Stromal cell of bone marrow (primary cell): ENCODE measurements around the gene MBP.
A peak's percentile ranks its signal among the peaks of the same experiment; 100 is the strongest.

Experiments used
- DNase-seq: peaks from one replicate; pipeline ENCODE4 v3.0.0-alpha.2; 2012; ENCODE audit warnings: low read depth

MBP gene

DNA sequence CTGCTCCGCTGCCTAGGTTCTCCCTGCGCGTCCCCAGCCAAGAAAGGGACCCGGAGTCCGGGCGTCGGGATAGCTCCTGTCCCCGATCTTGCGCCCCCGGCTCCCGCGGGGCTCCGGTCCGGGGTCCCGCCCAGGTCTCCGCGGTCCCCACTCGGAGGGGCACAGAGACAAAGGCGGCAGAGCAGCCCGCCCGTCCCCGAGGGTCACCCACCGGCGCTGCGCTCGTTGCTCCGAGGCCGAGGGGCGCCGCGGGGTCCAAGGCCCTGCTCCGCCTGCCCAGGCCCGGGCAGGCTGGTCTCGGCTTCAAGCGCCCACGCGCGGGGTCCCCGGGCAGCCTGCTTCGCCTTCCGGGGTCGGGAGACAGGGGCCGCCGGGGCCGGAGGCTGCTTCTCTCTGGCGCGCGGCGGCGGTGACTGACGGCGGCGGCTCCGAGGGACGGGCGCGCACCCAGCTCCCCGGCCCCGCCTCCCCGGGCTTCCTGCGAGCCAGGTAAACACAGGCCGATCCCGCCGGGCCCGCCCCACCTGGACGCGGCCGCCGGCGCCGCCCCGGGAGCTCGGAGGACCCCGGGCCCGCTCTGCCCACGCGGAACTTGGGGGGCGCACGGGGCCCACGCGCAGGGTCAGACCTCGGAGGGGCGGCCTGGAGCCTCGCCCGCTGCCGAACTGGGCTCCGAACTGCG lies at the start of gene MBP:
TSS of gene MBP (minus strand) at position 415 of the 682 bp plus-strand sequence. CDS start 27,522 bp downstream, outside the sequence.
- DNase-seq = no peak

DNA sequence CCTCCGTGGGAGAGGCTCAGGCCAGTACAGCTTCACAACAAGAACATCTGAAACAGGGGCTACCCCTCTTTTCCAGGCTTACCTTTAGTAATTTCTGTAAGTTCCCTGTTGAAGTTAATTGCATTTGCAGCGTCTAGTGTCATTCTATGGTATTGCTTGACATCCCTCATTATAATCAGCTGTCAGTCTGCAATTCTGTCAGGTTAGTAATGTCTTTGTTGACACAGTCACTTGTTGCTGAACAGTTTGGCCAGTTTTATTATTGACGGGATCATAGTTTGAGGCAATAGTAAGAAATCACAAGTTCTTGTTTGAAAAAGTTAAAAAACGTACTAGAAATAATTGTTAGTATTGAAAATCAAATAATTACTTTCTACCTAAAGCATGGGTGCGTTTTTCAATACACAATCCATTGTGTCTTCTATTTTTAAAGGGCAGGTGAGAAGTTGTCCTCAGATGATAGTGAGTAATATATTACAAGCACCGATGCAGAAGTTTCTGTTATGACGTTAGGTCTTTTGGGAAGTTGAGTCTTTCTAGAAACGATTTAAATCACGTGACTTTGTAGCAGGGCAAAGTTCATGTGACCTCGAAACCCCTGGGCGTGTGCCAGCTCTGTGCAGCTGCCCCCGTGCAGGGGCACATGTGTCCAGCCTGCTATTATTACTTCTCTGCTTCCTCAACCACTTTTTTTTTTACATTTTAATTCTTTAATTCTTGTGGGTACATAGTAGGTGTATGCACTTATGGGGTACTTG lies 49.5 kb upstream of the MBP start:
- no peak for DNase-seq

DNA sequence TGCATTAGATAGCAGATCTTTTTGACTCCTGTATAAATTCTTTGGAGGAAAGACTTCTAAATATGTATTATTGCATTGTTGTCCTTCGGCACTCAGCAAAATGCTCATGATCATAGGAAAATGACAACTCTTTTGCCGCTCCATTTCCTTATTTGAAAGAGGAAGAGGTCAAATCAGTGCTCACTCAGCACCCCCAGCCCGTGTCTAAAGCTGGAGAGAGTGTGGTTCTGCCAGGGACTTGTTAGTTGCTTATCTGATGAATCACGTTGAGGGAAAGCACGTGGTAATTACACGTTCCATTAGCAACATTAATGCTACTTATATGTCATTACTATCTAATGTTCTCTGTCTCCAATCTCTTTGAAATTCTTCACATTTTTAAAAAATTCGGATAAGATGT lies 46.0 kb upstream of the MBP start:
- no peak for DNase-seq

DNA sequence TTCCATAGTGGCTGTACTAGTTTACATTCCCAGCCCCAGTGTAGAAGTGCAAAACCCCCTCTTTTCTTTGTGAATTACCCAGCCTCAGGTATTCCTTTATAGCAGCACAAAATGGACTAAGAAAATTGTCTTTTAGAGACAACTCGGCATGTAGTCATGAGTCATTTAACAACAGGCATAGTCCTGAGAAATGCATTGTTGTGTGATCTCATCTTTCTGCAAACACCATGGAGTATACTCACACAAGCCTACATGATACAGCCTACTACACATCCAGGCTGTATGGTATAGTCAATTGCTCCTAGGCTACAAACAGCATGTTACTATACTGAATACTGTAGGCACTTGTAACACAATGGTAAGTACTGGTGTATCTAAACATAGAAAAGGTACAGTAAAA lies 44.4 kb upstream of the MBP start:
- no peak for DNase-seq

DNA sequence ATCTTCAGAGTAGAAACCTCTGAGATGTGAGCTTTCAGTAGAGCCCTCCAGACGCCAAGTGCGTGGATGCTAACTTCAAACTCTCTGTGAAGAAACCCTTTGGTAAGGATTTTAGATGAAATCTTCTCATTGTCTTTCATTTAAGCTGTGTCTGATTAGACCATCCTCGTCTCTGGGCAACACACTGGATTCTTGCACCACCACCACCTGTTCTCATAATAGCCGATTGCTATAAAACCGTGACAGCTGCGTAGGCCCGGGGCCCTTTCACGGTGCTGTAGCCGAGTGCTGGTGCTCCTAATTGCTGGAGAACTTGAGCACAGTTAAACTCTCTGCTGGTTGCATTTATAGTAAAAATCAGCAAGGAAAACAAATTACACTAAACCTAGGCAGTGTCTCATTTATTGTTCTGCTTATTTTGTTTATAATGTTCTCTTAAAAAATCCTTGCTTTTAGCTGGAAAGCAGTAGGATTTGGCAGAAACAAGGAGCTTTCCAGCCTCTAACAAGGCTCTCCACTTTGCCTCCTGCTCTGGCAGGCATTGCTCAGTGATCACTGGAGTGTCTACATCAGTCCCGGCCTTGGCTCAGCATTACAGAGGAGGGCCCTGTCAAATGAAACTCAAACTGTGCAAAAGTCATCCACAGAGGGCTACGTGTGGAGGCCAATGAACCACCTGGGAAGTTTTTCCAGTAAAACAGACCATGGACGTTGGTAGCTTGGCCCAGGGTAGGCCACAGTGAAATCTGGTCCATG lies 40.9 kb upstream of the MBP start:
- no peak for DNase-seq

DNA sequence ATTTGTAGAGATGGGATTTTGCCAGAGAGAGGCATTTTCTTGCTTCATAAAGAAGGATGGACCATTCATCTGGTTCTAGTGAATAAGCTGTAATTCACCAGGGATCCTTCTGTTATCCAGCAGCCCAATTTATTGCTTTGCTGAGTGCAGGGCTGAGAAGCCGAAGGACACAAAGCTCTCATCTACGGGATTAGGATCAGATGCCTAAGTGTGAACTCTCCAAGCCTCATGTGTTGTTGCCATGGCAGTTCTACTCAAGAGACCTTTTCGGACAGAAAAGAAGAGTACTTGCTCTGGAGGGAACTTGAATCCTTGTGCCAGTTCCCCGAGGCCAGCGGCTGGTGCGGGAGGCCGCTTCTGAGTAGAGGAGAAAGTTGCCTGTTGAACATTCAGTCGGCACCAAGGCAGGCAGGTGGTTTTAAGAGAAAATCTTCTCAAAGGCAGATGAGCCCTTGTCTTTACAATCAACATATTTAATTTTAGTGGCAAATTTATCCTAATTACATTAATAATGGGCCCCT lies 38.4 kb upstream of the MBP start:
- DNase-seq = no peak

DNA sequence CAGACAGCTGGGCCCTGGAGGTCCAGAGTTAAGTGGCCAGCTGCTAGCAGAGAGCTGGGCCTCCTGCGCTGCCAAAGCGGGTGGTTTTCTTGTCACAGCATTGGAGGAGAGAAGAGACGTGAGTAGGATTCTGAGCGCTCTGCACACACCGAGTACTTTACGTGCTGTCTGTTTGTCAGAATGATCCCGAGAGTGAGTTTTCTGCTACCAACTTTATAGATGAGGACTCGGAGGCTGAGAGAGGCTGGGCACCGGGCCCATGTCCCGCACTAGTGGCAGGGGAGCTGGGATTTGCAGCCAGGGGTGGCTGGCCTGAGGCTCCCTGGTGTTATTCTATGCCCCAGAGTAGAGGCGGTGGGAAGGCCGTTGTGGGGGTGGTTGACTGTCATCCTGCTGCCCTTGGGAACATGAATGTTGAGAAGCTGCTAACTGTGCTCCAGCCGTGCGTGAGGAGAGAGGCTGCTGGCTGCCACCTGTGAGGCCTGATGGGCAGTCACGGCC lies 36.3 kb upstream of the MBP start:
- no peak for DNase-seq

DNA sequence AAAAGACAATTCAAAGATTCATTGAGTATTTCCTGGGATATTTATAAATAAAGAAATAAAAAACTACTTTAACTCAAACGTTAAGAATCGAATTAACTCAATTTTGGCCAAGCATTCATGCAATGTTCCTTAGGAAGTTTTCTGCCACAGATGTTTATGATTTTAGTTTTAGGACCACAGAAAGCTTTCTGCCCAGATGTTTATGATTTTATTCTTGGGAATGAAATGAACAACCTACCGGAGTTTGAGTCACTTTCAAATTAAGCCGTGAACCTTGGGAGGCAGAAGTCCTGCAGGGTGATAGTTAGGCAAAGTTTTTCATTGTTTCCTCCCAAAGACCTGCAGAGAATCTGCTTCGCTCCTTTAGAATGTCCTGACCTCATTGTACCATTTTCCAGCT lies 34.7 kb upstream of the MBP start:
- DNase-seq = no peak

DNA sequence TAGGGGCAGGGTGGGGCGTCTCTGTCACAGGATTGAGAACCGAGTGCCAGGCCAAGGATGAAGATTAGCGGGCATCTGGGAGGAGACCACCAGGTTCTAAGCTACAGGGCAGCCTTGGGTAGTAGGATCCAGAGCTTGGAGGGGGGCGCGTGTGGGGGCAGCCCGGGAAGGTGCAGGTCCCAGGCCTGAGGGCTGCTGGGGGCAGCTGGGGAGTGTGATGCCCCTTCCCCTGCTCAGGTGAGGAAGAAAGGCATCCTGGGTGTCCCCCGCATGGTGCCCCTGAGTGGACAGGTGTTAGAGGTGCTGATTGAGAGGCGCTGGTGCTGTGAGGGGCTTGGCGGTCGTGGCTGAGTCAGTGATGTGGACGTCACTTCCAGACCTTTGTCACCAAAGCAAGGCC lies 33.9 kb upstream of the MBP start:
- no peak for DNase-seq

DNA sequence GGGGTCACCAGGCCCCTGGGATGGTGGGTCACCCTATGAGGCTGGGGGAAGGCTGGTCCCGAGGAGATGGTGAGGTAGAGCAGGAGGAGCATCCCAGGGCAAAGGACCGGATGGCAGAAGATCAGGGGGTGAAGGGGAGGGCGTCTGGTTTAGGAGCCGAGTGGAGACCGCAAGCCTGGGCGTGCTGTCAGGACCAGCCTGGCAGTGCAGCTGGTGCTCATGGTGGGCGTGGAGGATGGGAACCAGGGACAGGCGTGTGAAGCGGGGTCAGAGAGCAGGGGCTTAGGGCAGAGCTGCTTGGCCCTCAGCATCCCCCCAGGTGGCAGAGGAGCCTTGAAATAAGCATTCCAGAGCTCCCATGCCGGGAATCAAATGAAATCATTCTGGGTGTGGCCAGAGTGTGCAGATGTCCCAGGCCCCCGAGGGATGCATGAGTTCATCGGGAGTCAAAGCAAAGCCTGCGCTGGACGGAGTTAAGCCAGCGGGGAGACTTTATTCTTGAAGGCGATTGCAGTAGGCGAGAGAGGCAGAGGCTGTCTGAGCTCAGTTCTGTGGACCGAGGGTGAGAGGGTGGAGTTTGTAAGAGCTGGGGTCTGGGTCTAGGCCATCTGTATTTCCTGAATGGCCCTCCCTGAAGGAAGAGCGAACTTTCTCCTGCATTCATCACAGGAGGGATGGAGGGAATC lies 33.1 kb upstream of the MBP start:
- peak; percentile 46 for DNase-seq

DNA sequence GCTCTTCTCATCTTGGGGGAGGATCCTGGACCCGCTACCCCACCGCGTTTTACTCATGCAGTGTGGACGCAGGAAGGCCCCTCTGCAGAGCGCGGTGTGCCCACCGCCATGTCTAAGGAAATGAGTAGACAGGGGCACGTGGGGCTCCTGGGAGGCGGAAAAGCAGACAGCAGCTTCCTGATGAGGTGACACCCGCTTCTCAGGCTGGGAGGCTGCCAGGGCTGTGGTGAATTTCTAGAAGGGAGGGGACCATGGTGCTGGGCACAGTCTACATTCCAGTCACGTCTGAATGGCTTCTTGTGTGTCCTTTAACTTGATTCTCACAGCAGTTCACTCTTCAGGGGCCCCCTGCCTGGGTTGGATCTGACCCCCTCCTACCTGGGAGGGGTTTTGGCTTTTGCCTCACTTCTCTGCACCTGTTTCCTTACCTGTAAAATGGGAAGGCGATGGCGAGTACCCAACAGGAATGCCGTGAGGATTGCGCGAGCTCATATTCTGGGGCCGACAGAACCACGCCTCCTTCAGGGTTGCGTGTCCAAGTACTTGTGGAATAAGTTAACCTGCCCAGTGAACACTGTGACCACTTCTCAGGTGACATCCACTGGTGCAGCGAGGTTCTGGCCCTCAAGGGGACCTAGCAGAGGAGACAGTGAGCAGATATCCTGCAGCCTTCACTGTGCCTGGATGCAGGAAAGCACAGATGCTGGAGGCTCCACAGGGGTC lies 32.3 kb upstream of the MBP start:
- no peak for DNase-seq

DNA sequence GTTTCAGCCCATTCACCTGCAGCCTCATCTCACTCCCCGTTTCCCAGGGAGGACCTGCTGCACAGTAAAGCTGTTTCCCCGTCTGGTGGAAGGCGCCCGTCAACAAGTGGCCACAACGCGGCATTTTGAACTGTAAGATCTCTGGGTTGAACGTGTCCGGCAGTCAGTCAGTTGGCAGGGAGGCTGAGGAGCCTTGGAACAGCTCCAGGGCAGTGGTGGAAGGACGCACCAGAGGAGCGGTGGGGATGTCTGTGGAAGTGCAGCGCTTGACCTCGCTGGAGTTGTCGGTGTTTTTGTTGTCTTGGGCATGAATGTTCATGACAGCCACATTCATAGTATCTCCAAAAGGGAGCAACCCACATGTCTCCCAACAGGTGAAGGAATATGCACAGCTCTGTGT lies 31.4 kb upstream of the MBP start:
- no peak for DNase-seq

DNA sequence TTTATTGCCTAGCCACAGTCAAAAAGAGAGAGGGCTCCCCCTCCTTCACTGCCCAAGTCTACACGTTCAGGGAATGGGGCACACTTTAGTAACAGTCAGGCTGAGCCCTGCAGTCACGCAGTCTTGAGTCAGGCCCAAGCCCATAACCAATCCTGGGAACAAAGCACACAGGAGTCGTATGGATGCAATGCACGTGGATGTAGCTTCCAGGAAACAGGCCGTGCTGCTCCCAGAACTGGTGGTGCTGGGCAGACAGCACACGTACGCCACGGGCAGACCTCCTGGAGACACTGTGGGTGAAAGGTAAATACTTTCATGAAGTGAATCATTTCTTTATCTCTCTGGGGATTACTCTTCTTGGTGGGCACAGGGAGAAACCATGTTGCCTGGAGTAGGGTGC lies 30.0 kb upstream of the MBP start:
- no peak for DNase-seq

DNA sequence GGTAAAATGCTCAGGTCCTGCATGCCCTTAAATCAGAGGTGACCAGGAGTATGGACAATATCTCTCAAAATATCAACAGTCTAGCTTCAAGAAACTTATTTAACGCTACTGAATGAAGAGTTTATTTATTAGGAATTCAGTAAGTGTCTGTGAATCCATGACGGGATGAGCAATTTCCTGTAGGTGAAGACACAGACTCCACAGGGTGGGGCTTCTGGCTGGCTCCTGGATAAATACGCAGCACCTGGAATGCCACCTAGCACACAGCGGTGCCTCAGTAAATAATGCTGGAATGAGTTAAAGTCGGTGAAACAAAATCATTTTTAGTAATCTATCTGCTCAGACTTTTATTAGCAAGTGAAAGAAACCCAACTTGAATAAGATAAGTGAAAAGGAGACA lies 29.4 kb upstream of the MBP start:
- no peak for DNase-seq

DNA sequence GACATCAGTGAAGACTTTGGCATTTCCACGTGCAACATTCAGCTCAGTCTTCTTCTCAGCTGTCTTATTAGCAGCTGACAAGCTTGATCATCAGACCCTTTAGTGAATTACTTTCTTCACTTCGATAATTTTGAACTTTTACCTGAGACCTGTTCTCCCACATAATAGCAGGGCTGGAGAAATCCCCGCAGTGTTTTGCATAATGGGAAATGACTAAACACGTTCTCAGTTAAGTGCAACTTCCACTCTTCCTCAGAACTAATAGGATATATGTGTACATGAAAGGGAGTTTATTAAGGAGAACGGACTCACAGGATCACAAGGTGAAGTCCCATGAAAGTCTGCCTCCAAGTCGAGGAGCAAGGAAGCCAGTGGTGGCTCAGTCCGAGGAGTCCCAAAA lies 28.8 kb upstream of the MBP start:
- no peak for DNase-seq

DNA sequence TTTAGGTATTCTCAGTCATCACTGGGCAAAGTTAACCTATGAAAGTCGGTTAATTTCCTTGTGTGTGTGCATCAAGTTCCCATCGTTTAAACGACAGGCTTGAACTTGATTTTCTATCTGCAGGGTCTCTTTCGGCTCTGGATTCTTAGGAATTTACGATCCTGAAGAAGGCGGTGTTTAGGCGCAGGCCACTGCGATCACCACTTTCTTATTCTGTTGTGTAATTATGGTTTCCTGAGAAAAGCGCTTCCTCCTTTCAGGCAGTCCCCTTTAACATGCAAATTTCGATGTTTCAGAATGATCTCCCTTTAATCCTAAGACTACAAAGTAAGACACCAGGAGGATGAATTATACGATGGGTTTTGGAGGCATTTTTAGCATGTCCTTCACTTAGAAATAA lies 27.9 kb upstream of the MBP start:
- no peak for DNase-seq

DNA sequence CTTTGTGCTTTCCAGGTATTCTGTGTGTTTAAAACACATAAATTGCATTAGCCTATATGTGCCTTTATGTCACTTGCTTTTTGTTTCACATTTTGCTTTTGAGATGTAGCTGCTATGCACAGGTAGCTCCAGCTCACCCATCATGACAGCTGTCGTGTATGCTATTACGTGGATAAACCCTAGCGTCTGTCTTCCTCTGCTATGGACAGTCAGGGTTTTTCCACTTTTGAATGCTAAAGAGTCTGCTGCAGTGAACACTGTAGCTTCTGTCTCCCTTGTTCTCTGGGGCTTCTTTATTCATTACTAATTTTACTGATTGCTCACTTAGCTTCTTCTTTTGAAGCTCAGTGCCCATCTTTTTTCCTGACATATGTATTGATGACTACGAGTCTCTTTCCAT lies 24.7 kb upstream of the MBP start:
- no peak for DNase-seq

DNA sequence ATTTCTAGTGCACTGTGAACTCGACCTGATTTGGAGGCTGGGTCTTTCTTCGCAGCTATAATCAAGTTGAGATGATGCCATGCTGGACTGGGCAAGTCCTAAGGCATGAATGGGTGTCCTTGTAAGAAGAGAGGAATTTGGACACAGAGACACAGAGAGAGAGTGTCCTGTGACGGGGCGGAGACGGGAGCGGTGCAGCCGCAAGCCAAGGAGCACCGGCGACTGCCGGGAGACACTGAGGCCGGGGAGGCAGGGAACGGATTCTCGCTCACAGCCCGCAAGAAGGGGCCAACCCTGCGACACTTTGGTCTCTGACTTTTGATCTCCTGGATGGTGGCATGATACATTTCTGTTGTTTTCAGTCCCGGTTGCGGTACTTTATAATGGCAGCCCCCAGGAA lies 22.4 kb upstream of the MBP start:
- DNase-seq = no peak

DNA sequence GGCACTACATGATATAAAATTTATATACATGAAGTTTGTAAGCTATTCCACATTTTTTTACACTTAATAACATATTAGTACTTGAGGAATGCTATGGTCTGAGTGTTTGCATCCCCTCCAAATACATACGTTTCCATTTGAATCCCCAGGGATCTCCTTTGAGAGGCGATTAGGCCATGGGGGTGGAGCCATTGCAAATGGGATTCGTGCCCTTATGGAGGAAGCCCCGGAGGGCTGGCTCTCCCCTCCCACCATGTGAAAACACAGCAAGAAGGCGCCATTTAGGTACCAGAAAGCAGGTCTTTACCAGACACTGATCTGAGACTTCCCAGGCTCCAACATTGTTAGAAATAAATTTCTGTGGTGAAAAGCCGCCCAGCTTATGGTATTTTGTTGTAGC lies 20.8 kb upstream of the MBP start:
- DNase-seq = no peak

DNA sequence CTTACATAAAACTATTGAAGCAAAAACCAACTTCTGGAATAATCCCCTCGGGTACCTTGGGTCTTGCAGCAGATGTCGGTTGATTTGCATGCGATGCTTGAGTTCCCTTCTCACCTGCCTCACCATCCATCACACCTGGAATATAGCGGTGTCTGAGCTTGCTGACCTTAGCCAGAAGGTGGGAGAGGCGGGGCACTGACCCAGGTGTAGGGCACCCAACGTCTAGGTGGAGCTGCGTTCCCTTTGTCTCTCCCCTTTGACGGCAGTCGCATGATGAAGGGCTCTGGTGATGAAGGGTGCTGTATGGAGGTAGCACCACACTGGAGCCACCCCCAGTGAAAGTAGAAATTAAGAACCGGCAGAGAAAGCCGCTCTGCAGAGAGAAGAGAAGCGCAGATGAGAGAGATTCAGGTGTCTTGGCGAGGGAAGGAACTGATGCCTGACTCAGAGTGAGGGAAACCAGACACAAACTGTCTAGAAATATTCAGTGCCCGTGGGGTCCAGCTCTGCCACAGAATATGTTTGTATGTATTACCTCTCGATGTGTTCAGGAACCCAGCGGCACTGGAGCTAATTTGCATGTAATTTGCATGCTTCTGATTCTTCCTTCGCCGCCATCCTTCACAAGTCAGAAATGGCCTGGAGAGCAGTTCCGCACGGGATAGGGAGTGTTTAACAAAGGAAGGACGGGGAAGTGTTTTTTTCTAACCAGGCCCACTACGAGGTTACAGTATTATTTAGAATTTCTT lies 19.4 kb upstream of the MBP start:
- no peak for DNase-seq
